OCI-LY3 (cell line): ENCODE results near the gene B2M.

ENCODE experiments used
- CTCF ChIP-seq: fragments of 200-600, 300-600 bp; sonication (generic); IDR thresholded peaks from 2 replicates; pipeline ENCODE4 v1.5.1; 2014; ENCODE audit warnings: antibody characterized with exemption, low read length, low read depth
- EZH2phosphoT487 ChIP-seq: fragments of 200-600 bp; shearing (Covaris generic); IDR thresholded peaks from 2 replicates; pipeline ENCODE4 v1.6.1; 2018; ENCODE audit warnings: antibody characterized with exemption, mixed run types, low read depth

DNA sequence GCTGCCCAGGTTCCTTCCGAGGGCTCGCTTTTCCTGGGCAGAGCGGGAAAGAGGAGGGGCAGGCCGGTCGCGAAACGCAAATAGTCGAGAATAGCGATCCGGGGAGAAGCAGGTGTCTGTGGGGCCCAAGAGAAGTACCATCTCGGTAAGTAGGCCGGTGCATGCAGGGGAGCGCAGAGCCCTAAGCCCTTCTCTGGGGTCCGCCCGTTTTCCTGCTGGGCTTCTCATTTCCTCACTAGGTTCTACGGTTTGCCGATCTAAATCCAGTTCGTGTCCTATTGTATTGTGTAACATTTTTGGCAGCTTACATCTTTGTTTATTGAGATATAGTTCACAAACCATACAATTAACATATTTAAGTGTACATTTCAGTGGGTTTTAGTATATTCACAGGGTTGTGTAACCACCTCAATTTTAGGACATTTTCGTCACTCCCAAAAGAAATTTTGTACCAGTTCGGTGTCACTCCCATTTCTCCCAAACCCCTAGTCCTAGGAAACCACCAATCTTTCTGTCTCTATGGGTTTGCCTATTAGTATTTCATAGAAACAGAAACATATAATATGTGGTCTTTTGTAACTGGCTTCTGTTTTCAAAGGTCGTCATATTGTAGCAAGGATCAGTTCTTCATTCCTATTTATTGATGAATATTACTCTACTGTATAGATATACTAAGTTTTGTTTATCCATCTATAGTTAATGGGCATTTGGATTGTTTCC lies 18.3 kb downstream of the B2M start:
- TF ChIP-seq CTCF (no peak), EZH2phosphoT487 (no peak)
